HG03108 (cell line): Measurements from ENCODE around the gene SMIM29.

ENCODE experiments used
- ATAC-seq: cut with Tn5 transposase; IDR thresholded peaks from one replicate; pipeline ENCODE4 v1.9.1; 2021; ENCODE audit warnings: moderate library complexity; ENCODE audit not compliant: unreplicated experiment

Gene SMIM29

GRCh38 chr6:34248727-34249468 lies at the start of gene SMIM29:
TSS of gene SMIM29 (minus strand) at chr6:34249006. CDS start at chr6:34247791, 1,215 bp downstream.
- peak; percentile 71 for ATAC-seq

- ATAC-seq: peak; percentile 89
These were observed 46.9 kb upstream of the SMIM29 start for GRCh38 chr6:34295721-34296120.

GRCh38 chr6:34292954-34293353 lies 44.1 kb upstream of the SMIM29 start:
- no peak for ATAC-seq

- ATAC-seq: no peak
These were observed 40.3 kb upstream of the SMIM29 start for GRCh38 chr6:34289137-34289536.

- ATAC-seq: peak; percentile 46
These were observed 39.8 kb upstream of the SMIM29 start for GRCh38 chr6:34288581-34288980.

- no peak for ATAC-seq
These were observed 36.8 kb upstream of the SMIM29 start for GRCh38 chr6:34285448-34286164.

GRCh38 chr6:34284563-34285447 lies 36.0 kb upstream of the SMIM29 start:
- ATAC-seq: no peak

GRCh38 chr6:34281702-34282334 lies 33.0 kb upstream of the SMIM29 start:
- ATAC-seq: no peak

GRCh38 chr6:34280216-34280615 lies 31.4 kb upstream of the SMIM29 start:
- ATAC-seq: no peak

GRCh38 chr6:34278833-34279232 lies 30.0 kb upstream of the SMIM29 start:
- ATAC-seq: no peak

- no peak for ATAC-seq
These were observed 28.9 kb upstream of the SMIM29 start for GRCh38 chr6:34277763-34278112.

- no peak for ATAC-seq
These were observed 28.3 kb upstream of the SMIM29 start for GRCh38 chr6:34276881-34277762.

- no peak for ATAC-seq
These were observed 27.4 kb upstream of the SMIM29 start for GRCh38 chr6:34276191-34276590.

GRCh38 chr6:34275128-34275804 lies 26.5 kb upstream of the SMIM29 start:
- no peak for ATAC-seq

GRCh38 chr6:34274129-34274528 lies 25.3 kb upstream of the SMIM29 start:
- no peak for ATAC-seq

GRCh38 chr6:34273242-34273805 lies 24.5 kb upstream of the SMIM29 start:
- peak; percentile 38 for ATAC-seq

- ATAC-seq: no peak
These were observed 23.5 kb upstream of the SMIM29 start for GRCh38 chr6:34272013-34272926.
